K562 (cell line): ENCODE data around the gene SLC5A11. TPM values are rescaled to one million over a fixed set of nuclear protein-coding genes. Genes with fewer than 3 reads are reported as not detected.

Experiments used
- ARID2 ChIP-seq: fragments of 450-650 bp; IDR thresholded peaks from 2 replicates; pipeline ENCODE4 v1.6.1; 2017; ENCODE audit warnings: antibody characterized with exemption, mild to moderate bottlenecking
- CBX2 ChIP-seq: fragments of 200-600 bp; sonication (generic); IDR thresholded peaks from one replicate; pipeline ENCODE4 v1.6.1; 2012; ENCODE audit warnings: mild to moderate bottlenecking, low read length, inconsistent platforms; ENCODE audit not compliant: insufficient read depth, poor library complexity, severe bottlenecking
- CSDE1 ChIP-seq, 2 experiments: fragments of 450-650 bp; IDR thresholded peaks; 2 replicates each; pipeline ENCODE4 v1.6.1; 2016; ENCODE audit warnings: mild to moderate bottlenecking in 1 of 2
- FOXA3 ChIP-seq, 2 experiments: fragments of 450-650 bp in 1 of 2; sonication (generic) in 1 of 2; formaldehyde crosslinking; IDR thresholded peaks in 1 of 2; conservative IDR thresholded peaks in 1 of 2; 2 replicates each; pipeline versions ENCODE4 v1.4.0 to v1.8.0; 2020 to 2022; ENCODE audit warnings: mild to moderate bottlenecking in 2 of 2, missing genetic modification reagents in 1 of 2
- LARP7 ChIP-seq: fragments of 450-650 bp; IDR thresholded peaks from 2 replicates; pipeline ENCODE4 v1.6.1; 2016
- MAFG ChIP-seq: fragments of 450-650 bp; conservative IDR thresholded peaks from 2 replicates; pipeline ENCODE4 v1.6.1; 2016; ENCODE audit warnings: missing genetic modification characterization, missing compliant biosample characterization
- PHF8 ChIP-seq: fragments of 200-600 bp; sonication (generic); IDR thresholded peaks from 2 replicates; pipeline ENCODE4 v1.6.1; 2012; ENCODE audit warnings: mixed run types, mild to moderate bottlenecking, inconsistent platforms, low read length, moderate library complexity, borderline replicate concordance
- SMARCE1 ChIP-seq: fragments of 450-650 bp; IDR thresholded peaks from 2 replicates; pipeline ENCODE4 v1.7.1; 2016; ENCODE audit warnings: mild to moderate bottlenecking
- TBL1XR1 ChIP-seq, 2 experiments: IDR thresholded peaks; 2 replicates each; pipeline ENCODE4 v1.6.1; 2012; ENCODE audit warnings: improper control_type of control experiment in 2 of 2, low read length in 2 of 2, mild to moderate bottlenecking in 1 of 2
- TEAD4 ChIP-seq, 2 experiments: sonication (generic) in 1 of 2; formaldehyde crosslinking in 1 of 2; IDR thresholded peaks; 2 replicates each; pipeline versions ENCODE4 v1.6.1 to v1.8.0; 2012 to 2022; ENCODE audit warnings: borderline replicate concordance in 1 of 2, inconsistent platforms in 1 of 2, low read length in 1 of 2, mild to moderate bottlenecking in 1 of 2, missing genetic modification reagents in 1 of 2
- ZNF217 ChIP-seq: sonication (generic); formaldehyde crosslinking; IDR thresholded peaks from 2 replicates; pipeline ENCODE4 v1.8.0; 2022; ENCODE audit warnings: mild to moderate bottlenecking, missing genetic modification reagents
- ZNF23 ChIP-seq: fragments of 250-450 bp; sonication (Bioruptor Pico); IDR thresholded peaks from 2 replicates; pipeline ENCODE4 v1.4.0; 2020; ENCODE audit warnings: mild to moderate bottlenecking
- polyA plus RNA-seq, 8 experiments: library from polyadenylated mRNA; depleted of rRNA in 4 of 8; stranded (reverse) in 5 of 8; unstranded in 3 of 8; fragments of >200 nt; fragmentation: Nextera tagmentation in 2 of 8; fragmentation: Illumina TruSeq in 1 of 8; extraction: Ambion mirVana in 2 of 8; extraction: Trizol in 1 of 8; gene quantifications; 2 replicates each; pipeline versions ENCODE4 v1.2.1 to v1.2.3, GENCODE V29; 2011 to 2014; ENCODE audit warnings: inconsistent platforms in 1 of 8, missing spikeins in 1 of 8
- total RNA-seq, 7 experiments: library from RNA; depleted of rRNA in 6 of 7; stranded (reverse); fragments of >200 nt in 6 of 7; fragmentation: Illumina TruSeq in 2 of 7; extraction: Trizol in 2 of 7; gene quantifications; 2 replicates each; pipeline versions ENCODE4 v1.2.1 to v1.2.3, GENCODE V29; 2011 to 2021; ENCODE audit warnings: low replicate concordance in 1 of 7
- TF ChIP-seq, protein P1 (sequence below): sonication (generic); formaldehyde crosslinking; IDR thresholded peaks from 2 replicates; pipeline ENCODE4 v1.8.0; 2022; ENCODE audit warnings: mild to moderate bottlenecking, missing genetic modification reagents
- TF ChIP-seq, protein P2 (sequence below), 2 experiments: fragments of 450-650 bp in 1 of 2; IDR thresholded peaks; 2 replicates each; pipeline ENCODE4 v1.6.1; 2011 to 2017; ENCODE audit warnings: low read depth in 2 of 2, antibody characterized with exemption in 1 of 2, borderline replicate concordance in 1 of 2, low read length in 1 of 2, mild to moderate bottlenecking in 1 of 2, mixed read lengths in 1 of 2; ENCODE audit not compliant: control insufficient read depth in 1 of 2
- TF ChIP-seq, protein P3 (sequence below): sonication (generic); formaldehyde crosslinking; IDR thresholded peaks from 2 replicates; pipeline ENCODE4 v1.8.1; 2023; ENCODE audit warnings: mild to moderate bottlenecking, missing genetic modification reagents
- TF ChIP-seq, protein P4 (sequence below): sonication (generic); formaldehyde crosslinking; IDR thresholded peaks from 2 replicates; pipeline ENCODE4 v1.5.0; 2020; ENCODE audit warnings: missing genetic modification reagents

Gene SLC5A11
- total and polyA plus RNA-seq, 9 of the 15 experiments (the other 6 are each of a cell fraction or from before 2014, with no cell fraction given) = 0.04 to 0.25 (median 0.11) TPM; not detected in 3

DNA sequence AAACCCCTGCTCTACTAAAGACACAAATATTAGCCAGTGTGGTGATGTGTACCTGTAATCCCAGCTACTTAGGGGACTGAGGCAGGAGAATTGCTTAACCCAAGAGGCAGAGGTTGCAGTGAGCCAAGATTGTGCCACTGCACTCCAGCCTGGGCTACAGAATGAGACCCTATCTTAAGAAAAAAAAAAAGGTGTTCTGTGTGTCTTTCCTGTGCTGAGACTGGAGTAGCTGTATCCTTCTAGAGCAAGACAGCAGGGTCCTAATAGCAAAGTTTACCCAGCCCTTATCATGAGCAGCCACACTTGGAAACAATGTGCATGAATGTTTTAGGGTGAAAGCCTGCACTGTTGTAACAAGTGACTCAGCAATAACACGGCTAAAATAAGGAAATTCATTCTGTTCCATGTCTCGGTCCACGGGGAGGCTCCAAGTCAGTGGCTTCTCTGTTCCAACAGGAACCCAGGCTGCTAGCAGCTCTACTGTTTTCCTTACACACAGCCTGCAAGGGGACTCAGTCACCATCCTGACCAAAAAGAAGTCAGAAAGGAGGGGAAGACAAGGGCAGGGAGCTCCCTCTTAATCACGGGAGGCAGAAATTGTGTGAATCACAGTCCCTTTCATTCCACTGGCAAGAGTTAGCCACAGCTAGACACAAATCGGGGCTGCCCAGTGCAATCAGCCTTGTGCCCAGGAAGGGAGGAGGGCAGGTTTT lies 7.1 kb upstream of the SLC5A11 start (continued):
- TF ChIP-seq MAFG = peak; percentile 100
- no peak for TF ChIP-seq CBX2
- TF ChIP-seq ZNF217 = no peak
- TF ChIP-seq, protein P1, sequence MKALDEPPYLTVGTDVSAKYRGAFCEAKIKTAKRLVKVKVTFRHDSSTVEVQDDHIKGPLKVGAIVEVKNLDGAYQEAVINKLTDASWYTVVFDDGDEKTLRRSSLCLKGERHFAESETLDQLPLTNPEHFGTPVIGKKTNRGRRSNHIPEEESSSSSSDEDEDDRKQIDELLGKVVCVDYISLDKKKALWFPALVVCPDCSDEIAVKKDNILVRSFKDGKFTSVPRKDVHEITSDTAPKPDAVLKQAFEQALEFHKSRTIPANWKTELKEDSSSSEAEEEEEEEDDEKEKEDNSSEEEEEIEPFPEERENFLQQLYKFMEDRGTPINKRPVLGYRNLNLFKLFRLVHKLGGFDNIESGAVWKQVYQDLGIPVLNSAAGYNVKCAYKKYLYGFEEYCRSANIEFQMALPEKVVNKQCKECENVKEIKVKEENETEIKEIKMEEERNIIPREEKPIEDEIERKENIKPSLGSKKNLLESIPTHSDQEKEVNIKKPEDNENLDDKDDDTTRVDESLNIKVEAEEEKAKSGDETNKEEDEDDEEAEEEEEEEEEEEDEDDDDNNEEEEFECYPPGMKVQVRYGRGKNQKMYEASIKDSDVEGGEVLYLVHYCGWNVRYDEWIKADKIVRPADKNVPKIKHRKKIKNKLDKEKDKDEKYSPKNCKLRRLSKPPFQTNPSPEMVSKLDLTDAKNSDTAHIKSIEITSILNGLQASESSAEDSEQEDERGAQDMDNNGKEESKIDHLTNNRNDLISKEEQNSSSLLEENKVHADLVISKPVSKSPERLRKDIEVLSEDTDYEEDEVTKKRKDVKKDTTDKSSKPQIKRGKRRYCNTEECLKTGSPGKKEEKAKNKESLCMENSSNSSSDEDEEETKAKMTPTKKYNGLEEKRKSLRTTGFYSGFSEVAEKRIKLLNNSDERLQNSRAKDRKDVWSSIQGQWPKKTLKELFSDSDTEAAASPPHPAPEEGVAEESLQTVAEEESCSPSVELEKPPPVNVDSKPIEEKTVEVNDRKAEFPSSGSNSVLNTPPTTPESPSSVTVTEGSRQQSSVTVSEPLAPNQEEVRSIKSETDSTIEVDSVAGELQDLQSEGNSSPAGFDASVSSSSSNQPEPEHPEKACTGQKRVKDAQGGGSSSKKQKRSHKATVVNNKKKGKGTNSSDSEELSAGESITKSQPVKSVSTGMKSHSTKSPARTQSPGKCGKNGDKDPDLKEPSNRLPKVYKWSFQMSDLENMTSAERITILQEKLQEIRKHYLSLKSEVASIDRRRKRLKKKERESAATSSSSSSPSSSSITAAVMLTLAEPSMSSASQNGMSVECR (CRISPR knock-in tag) = no peak
- peak; percentile 98 for TF ChIP-seq SMARCE1
- TF ChIP-seq, protein P2, sequence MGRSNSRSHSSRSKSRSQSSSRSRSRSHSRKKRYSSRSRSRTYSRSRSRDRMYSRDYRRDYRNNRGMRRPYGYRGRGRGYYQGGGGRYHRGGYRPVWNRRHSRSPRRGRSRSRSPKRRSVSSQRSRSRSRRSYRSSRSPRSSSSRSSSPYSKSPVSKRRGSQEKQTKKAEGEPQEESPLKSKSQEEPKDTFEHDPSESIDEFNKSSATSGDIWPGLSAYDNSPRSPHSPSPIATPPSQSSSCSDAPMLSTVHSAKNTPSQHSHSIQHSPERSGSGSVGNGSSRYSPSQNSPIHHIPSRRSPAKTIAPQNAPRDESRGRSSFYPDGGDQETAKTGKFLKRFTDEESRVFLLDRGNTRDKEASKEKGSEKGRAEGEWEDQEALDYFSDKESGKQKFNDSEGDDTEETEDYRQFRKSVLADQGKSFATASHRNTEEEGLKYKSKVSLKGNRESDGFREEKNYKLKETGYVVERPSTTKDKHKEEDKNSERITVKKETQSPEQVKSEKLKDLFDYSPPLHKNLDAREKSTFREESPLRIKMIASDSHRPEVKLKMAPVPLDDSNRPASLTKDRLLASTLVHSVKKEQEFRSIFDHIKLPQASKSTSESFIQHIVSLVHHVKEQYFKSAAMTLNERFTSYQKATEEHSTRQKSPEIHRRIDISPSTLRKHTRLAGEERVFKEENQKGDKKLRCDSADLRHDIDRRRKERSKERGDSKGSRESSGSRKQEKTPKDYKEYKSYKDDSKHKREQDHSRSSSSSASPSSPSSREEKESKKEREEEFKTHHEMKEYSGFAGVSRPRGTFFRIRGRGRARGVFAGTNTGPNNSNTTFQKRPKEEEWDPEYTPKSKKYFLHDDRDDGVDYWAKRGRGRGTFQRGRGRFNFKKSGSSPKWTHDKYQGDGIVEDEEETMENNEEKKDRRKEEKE (IDR thresholded peaks at IDR 0.05; ENCODE audit: borderline replicate concordance in 1 of 2, control insufficient read depth in 1 of 2, low read depth in 2 of 2, low read length in 1 of 2) = no peak
- no peak for TF ChIP-seq ZNF23
- TF ChIP-seq LARP7 = no peak
- TF ChIP-seq, protein P3, sequence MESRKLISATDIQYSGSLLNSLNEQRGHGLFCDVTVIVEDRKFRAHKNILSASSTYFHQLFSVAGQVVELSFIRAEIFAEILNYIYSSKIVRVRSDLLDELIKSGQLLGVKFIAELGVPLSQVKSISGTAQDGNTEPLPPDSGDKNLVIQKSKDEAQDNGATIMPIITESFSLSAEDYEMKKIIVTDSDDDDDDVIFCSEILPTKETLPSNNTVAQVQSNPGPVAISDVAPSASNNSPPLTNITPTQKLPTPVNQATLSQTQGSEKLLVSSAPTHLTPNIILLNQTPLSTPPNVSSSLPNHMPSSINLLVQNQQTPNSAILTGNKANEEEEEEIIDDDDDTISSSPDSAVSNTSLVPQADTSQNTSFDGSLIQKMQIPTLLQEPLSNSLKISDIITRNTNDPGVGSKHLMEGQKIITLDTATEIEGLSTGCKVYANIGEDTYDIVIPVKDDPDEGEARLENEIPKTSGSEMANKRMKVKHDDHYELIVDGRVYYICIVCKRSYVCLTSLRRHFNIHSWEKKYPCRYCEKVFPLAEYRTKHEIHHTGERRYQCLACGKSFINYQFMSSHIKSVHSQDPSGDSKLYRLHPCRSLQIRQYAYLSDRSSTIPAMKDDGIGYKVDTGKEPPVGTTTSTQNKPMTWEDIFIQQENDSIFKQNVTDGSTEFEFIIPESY (CRISPR knock-in tag) = no peak
- no peak for TF ChIP-seq CSDE1 (IDR thresholded peaks at IDR 0.05)
- peak in 1 of 2 experiments; percentile 87; a peak in 2 of 4 replicates for TF ChIP-seq TBL1XR1 (IDR thresholded peaks at IDR 0.05; ENCODE audit: low read length in 2 of 2)
- no peak; the same call in 1 of the 2 replicates for TF ChIP-seq PHF8
- TF ChIP-seq FOXA3 (CRISPR knock-in tag; conservative IDR thresholded peaks at IDR 0.05 in 1 of 2, IDR thresholded peaks at IDR 0.05 in 1 of 2) = peak; percentile 96
- TF ChIP-seq, protein P4, sequence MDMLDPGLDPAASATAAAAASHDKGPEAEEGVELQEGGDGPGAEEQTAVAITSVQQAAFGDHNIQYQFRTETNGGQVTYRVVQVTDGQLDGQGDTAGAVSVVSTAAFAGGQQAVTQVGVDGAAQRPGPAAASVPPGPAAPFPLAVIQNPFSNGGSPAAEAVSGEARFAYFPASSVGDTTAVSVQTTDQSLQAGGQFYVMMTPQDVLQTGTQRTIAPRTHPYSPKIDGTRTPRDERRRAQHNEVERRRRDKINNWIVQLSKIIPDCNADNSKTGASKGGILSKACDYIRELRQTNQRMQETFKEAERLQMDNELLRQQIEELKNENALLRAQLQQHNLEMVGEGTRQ = no peak
- peak; percentile 95 for TF ChIP-seq TEAD4 (IDR thresholded peaks at IDR 0.05; ENCODE audit: low read length)
- TF ChIP-seq TEAD4 (CRISPR knock-in tag; IDR thresholded peaks at IDR 0.05; ENCODE audit: borderline replicate concordance) = no peak
- TF ChIP-seq ARID2 = no peak
